Endometrial microvascular endothelial cells (primary cell): ENCODE measurements around the gene FBRSL1. TPM values are rescaled to one million over a fixed set of nuclear protein-coding genes. Genes with fewer than 3 reads are reported as not detected.

Experiments
- in situ Hi-C: cut with HindIII; loops from 2 replicates; pipeline ENCODE4 v1.10.0; 2017; ENCODE audit warnings: low sequenced_read_pairs, low pct_unique_long_range_greater_than_20kb; ENCODE audit errors: inconsistent ontology term
- total RNA-seq: library from RNA; depleted of rRNA; stranded (reverse); fragments of >200 nt; gene quantifications from one replicate; pipeline ENCODE4 v1.2.3, GENCODE V29; 2015; ENCODE audit errors: inconsistent ontology term

Gene FBRSL1
- total RNA-seq, 1 donor from 2014 or later, result 8.3 TPM

GRCh38 chr12:132505105-132505851, 15.3 kb downstream of the FBRSL1 start:
- in situ Hi-C loops, result no loop called here

- in situ Hi-C loops, result no loop called here
Observed at GRCh38 chr12:132505852-132506219, 15.9 kb downstream of the FBRSL1 start.

- in situ Hi-C loops, result no loop called here
Observed at GRCh38 chr12:132506328-132507160, 16.6 kb downstream of the FBRSL1 start.

GRCh38 chr12:132507161-132507538, 17.2 kb downstream of the FBRSL1 start:
- in situ Hi-C loops, result no loop called here

GRCh38 chr12:132507656-132508490, 17.9 kb downstream of the FBRSL1 start:
- in situ Hi-C loops, result no loop called here

GRCh38 chr12:132508491-132508740, 18.5 kb downstream of the FBRSL1 start:
- in situ Hi-C loops, result no loop called here

GRCh38 chr12:132508860-132509732, 19.1 kb downstream of the FBRSL1 start:
- in situ Hi-C loops, result no loop called here

GRCh38 chr12:132510111-132510724, 20.3 kb downstream of the FBRSL1 start:
- in situ Hi-C loops, result no loop called here

- in situ Hi-C loops, result no loop called here
Observed at GRCh38 chr12:132510746-132511477, 21.0 kb downstream of the FBRSL1 start.

- in situ Hi-C loops, result no loop called here
Observed at GRCh38 chr12:132511516-132512196, 21.7 kb downstream of the FBRSL1 start.

- in situ Hi-C loops, result no loop called here
Observed at GRCh38 chr12:132512197-132513069, 22.5 kb downstream of the FBRSL1 start.

GRCh38 chr12:132513070-132513398, 23.1 kb downstream of the FBRSL1 start:
- in situ Hi-C loops, result no loop called here

- in situ Hi-C loops, result no loop called here
Observed at GRCh38 chr12:132513458-132514135, 23.6 kb downstream of the FBRSL1 start.

GRCh38 chr12:132514216-132514820, 24.4 kb downstream of the FBRSL1 start:
- in situ Hi-C loops, result no loop called here

GRCh38 chr12:132514838-132515237, 24.9 kb downstream of the FBRSL1 start:
- in situ Hi-C loops, result no loop called here
